Body of pancreas (tissue), 4 donors: ENCODE measurements around the gene CLDN34. TPM values are rescaled to one million over a fixed set of nuclear protein-coding genes. Genes with fewer than 3 reads are reported as not detected.
A peak's percentile ranks its signal among the peaks of the same experiment; 100 is the strongest.

Source experiments
- ATAC-seq: fragments of 150-250 bp; one replicate; pipeline ENCODE4 v1.9.1; 2016
- DNase-seq, 4 donors: peaks; one replicate each; pipeline ENCODE4 v3.0.0-alpha.2; 2019
- H3K27ac ChIP-seq, 4 donors: fragments of 200-600 bp; sonication (generic); 1 replicate in 3 of 4; 2 replicates in 1 of 4; pipeline versions ENCODE4 v1.5.1 to v1.6.1; 2016 to 2019; ENCODE audit warnings: mild to moderate bottlenecking in 1 of 4, mixed read lengths in 1 of 4, moderate library complexity in 1 of 4
- H3K27me3 ChIP-seq, 2 donors: fragments of 200-600 bp; sonication (generic); one replicate each; pipeline ENCODE4 v1.6.0; 2016; ENCODE audit warnings: mild to moderate bottlenecking in 1 of 2
- H3K36me3 ChIP-seq, 2 donors: fragments of 200-600 bp; sonication (generic); replicated peaks in 1 of 2; 2 replicates each; pipeline ENCODE4 v1.5.1; 2016; ENCODE audit warnings: low read depth in 2 of 2; ENCODE audit not compliant: insufficient read depth in 1 of 2
- H3K4me1 ChIP-seq: fragments of 200-600 bp; sonication (generic); one replicate; pipeline ENCODE4 v1.6.0; 2016
- H3K4me3 ChIP-seq, 2 donors: fragments of 200-600 bp; sonication (generic); 1 replicate in 1 of 2; 2 replicates in 1 of 2; pipeline ENCODE4 v1.5.1; 2016 to 2019
- H3K9me3 ChIP-seq, 3 donors: fragments of 200-600 bp; sonication (generic); 1 replicate in 2 of 3; 2 replicates in 1 of 3; pipeline ENCODE4 v1.5.1; 2016
- CTCF ChIP-seq, 7 experiments: fragments of 450-650 bp in 4 of 7; fragments of 200-600 bp in 3 of 7; sonication (generic) in 3 of 7; IDR thresholded peaks; one replicate each; pipeline ENCODE4 v1.5.1; 2016 to 2019; ENCODE audit warnings: antibody characterized with exemption in 7 of 7
- POLR2A ChIP-seq, 3 donors: fragments of 450-650 bp; IDR thresholded peaks; one replicate each; pipeline ENCODE4 v1.6.1; 2016; ENCODE audit warnings: antibody characterized with exemption in 3 of 3, mild to moderate bottlenecking in 2 of 3
- WGBS, 2 donors: methylation state at CpG; one replicate each; pipeline ENCODE4 v1.1.5; 2017; 5-methylcytosine and 5-hydroxymethylcytosine counted together
- intact Hi-C: fragments of 100-400 bp; cut with DNase I; formaldehyde crosslinking; loops from one replicate; pipeline ENCODE4 v1.15.1; 2023
- total RNA-seq, 2 donors: library from RNA; depleted of rRNA; stranded (reverse); fragments of >200 nt; gene quantifications; one replicate each; pipeline ENCODE4 v1.1.0, GENCODE V29; 2016

CLDN34 gene
- total RNA-seq, 2 donors from 2014 or later: 2.6 TPM; not detected in 1

GRCh38 chrX:9983846-9984245 is 16.7 kb downstream of the CLDN34 start:
- H3K4me3 ChIP-seq: no peak overlapping the region
- 92 to 96% methylated on average over 7 to 11 of the region's 11 CpGs for WGBS, 2 donors
- TF ChIP-seq POLR2A (IDR thresholded peaks at IDR 0.05) (no peak), CTCF (IDR thresholded peaks at IDR 0.05) (no peak)
- no peaks in the 10 kb centered on the region for H3K9me3 ChIP-seq
- intact Hi-C loops: no loop called here
- no peak for ATAC-seq
- H3K27me3 ChIP-seq: no peaks in the 10 kb centered on the region
- H3K4me1 ChIP-seq: peaks cover 5% of the 10 kb centered on the region
- no peaks in the 10 kb centered on the region for H3K36me3 ChIP-seq
- DNase-seq: no peak
- no peak overlapping the region for H3K27ac ChIP-seq

GRCh38 chrX:9988762-9989161 is 21.6 kb downstream of the CLDN34 start:
- peak in 4 of 7 experiments; percentile 30 to 50 (median 40) for TF ChIP-seq CTCF (IDR thresholded peaks at IDR 0.05)
- no peak for TF ChIP-seq POLR2A (IDR thresholded peaks at IDR 0.05)
- DNase-seq (no peak), ATAC-seq (no peak)
- Histone ChIP-seq H3K9me3 (no peaks in the 10 kb centered on the region), H3K4me3 (no peak overlapping the region), H3K27ac (no peak overlapping the region), H3K27me3 (no peaks in the 10 kb centered on the region), H3K36me3 (no peaks in the 10 kb centered on the region), H3K4me1 (no peaks in the 10 kb centered on the region)
- intact Hi-C loops: no loop called here
- 31 to 40% methylated on average over 1 of the region's 1 CpG for WGBS, 2 donors

- no peak for ATAC-seq
- TF ChIP-seq CTCF (IDR thresholded peaks at IDR 0.05): no peak
- no peak for TF ChIP-seq POLR2A (IDR thresholded peaks at IDR 0.05)
- whole genome bisulfite sequencing, 2 donors: 80 to 93% methylated on average over 2 to 17 of the region's 28 CpGs
Observed at GRCh38 chrX:9992061-9992460, 24.9 kb downstream of the CLDN34 start.

GRCh38 chrX:9992724-9993123 is 25.6 kb downstream of the CLDN34 start:
- no peak overlapping the region for H3K27ac ChIP-seq
- H3K4me1 ChIP-seq: no peaks in the 10 kb centered on the region
- 87% methylated on average over 5 to 9 of the region's 18 CpGs for WGBS, 2 donors
- H3K27me3 ChIP-seq: no peaks in the 10 kb centered on the region
- H3K9me3 ChIP-seq: no peaks in the 10 kb centered on the region
- intact Hi-C loops: no loop called here
- TF ChIP-seq POLR2A (IDR thresholded peaks at IDR 0.05) (no peak), CTCF (IDR thresholded peaks at IDR 0.05) (no peak)
- H3K4me3 ChIP-seq: no peak overlapping the region
- DNase-seq (no peak), ATAC-seq (no peak)
- H3K36me3 ChIP-seq: no peaks in the 10 kb centered on the region

More at GRCh38 chrX:9992061-9992460, 24.9 kb downstream of the CLDN34 start:
- no peak overlapping the region for H3K4me3 ChIP-seq
- H3K27me3 ChIP-seq: no peaks in the 10 kb centered on the region
- H3K4me1 ChIP-seq: no peaks in the 10 kb centered on the region
- no peak for DNase-seq
- no peaks in the 10 kb centered on the region for H3K9me3 ChIP-seq
- H3K36me3 ChIP-seq: no peaks in the 10 kb centered on the region
- H3K27ac ChIP-seq: no peak overlapping the region
- intact Hi-C loops: no loop called here

GRCh38 chrX:9995855-9996339 is 28.7 kb downstream of the CLDN34 start:
- WGBS, 2 donors: 14 to 51% methylated on average over 7 to 18 of the region's 18 CpGs
- no peak for TF ChIP-seq POLR2A (IDR thresholded peaks at IDR 0.05)
- TF ChIP-seq CTCF (IDR thresholded peaks at IDR 0.05): peak; percentile 81 to 98 (median 97)
- H3K36me3 ChIP-seq: no peaks in the 10 kb centered on the region
- peak; percentile 84 to 88 (median 85) for DNase-seq
- H3K9me3 ChIP-seq: no peaks in the 10 kb centered on the region
- no peak overlapping the region for H3K4me3 ChIP-seq
- ATAC-seq: peak; percentile 90
- H3K27ac ChIP-seq: no peak overlapping the region
- H3K4me1 ChIP-seq: no peaks in the 10 kb centered on the region
- H3K27me3 ChIP-seq: no peaks in the 10 kb centered on the region
- intact Hi-C loops: loop anchor here (5.0 kb wide), 1 partner anchor 121 kb away; no protein-coding TSS in a partner anchor
